ENCODE data around the gene RAB44. TPM values are rescaled to one million over a fixed set of nuclear protein-coding genes. Genes with fewer than 3 reads are reported as not detected.

The RAB44 gene
- total and polyA plus RNA-seq, 8 donors: 0.15 to 2.5 (median 0.23) TPM; not detected in 3

GRCh38 chr6:36743538-36744303, 46.1 kb downstream of the RAB44 start:
- DNase-seq: peak; percentile 59 to 86
- WGBS, 5 donors: 51 to 71% (median 60%) methylated on average over 20 to 24 of the region's 24 CpGs
- H3K27ac ChIP-seq: peak overlapping the region in 4 of 5 donors; percentile 22 to 80 (median 46)
- H3K27me3 ChIP-seq: no peaks in the 10 kb centered on the region
- no peak overlapping the region for H3K4me3 ChIP-seq
- peaks cover 0 to 14% (median 3%) of the 10 kb centered on the region in 4 donors for H3K4me1 ChIP-seq
- TF ChIP-seq POLR2AphosphoS5 (IDR thresholded peaks at IDR 0.05) (peak in 2 of 3 donors; percentile 8 to 52), EP300 (IDR thresholded peaks at IDR 0.05) (no peak)
- no peaks in the 10 kb centered on the region for H3K36me3 ChIP-seq
- H3K9me3 ChIP-seq: peaks cover 0 to 7% (median 4%) of the 10 kb centered on the region in 4 donors
- intact Hi-C loops (cut with DNase I; ENCODE audit: low total_unique reads): no loop called here

GRCh38 chr6:36744304-36744673, 46.7 kb downstream of the RAB44 start:
- peaks cover 0 to 12% (median 7%) of the 10 kb centered on the region in 4 donors for H3K9me3 ChIP-seq
- intact Hi-C loops (cut with DNase I; ENCODE audit: low total_unique reads): no loop called here

GRCh38 chr6:36745283-36745682, 47.7 kb downstream of the RAB44 start:
- no peak for TF ChIP-seq POLR2A (IDR thresholded peaks at IDR 0.05)
- TF ChIP-seq CTCF (IDR thresholded peaks at IDR 0.05): no peak
- no peak for TF ChIP-seq EP300 (IDR thresholded peaks at IDR 0.05)
- TF ChIP-seq POLR2AphosphoS5 (IDR thresholded peaks at IDR 0.05): no peak
- H3K9me3 ChIP-seq: peaks cover 0 to 18% (median 11%) of the 10 kb centered on the region in 4 donors
- WGBS, 5 donors: 91 to 100% (median 95%) methylated on average over 8 to 12 of the region's 12 CpGs
- no peak for DNase-seq
- H3K27me3 ChIP-seq: no peaks in the 10 kb centered on the region
- intact Hi-C loops (cut with DNase I; ENCODE audit: low total_unique reads): no loop called here
- no peak overlapping the region for H3K27ac ChIP-seq
- no peak overlapping the region for H3K4me3 ChIP-seq
- no peaks in the 10 kb centered on the region for H3K36me3 ChIP-seq
- peaks cover 0 to 14% (median 3%) of the 10 kb centered on the region in 4 donors for H3K4me1 ChIP-seq

More at GRCh38 chr6:36744304-36744673, 46.7 kb downstream of the RAB44 start:
- no peak overlapping the region for H3K4me3 ChIP-seq
- H3K4me1 ChIP-seq: peaks cover 0 to 14% (median 3%) of the 10 kb centered on the region in 4 donors
- peak in 1 of 2 donors; percentile 53 for DNase-seq
- no peaks in the 10 kb centered on the region for H3K36me3 ChIP-seq
- no peak for TF ChIP-seq POLR2AphosphoS5 (IDR thresholded peaks at IDR 0.05)
- TF ChIP-seq CTCF (IDR thresholded peaks at IDR 0.05): no peak
- no peak for TF ChIP-seq EP300 (IDR thresholded peaks at IDR 0.05)
- TF ChIP-seq POLR2A (IDR thresholded peaks at IDR 0.05): no peak
- 19 to 72% (median 56%) methylated on average over 2 of the region's 2 CpGs for WGBS, 5 donors
- H3K27ac ChIP-seq: peak overlapping the region in 2 of 5 donors; percentile 43 to 48
- no peaks in the 10 kb centered on the region for H3K27me3 ChIP-seq

- H3K36me3 ChIP-seq: no peaks in the 10 kb centered on the region
- intact Hi-C loops (cut with DNase I; ENCODE audit: low total_unique reads): no loop called here
- WGBS, 5 donors: 78 to 87% (median 80%) methylated on average over 8 of the region's 8 CpGs
- H3K9me3 ChIP-seq: peaks cover 0 to 24% (median 16%) of the 10 kb centered on the region in 4 donors
- no peak overlapping the region for H3K4me3 ChIP-seq
- H3K27me3 ChIP-seq: no peaks in the 10 kb centered on the region
- peaks cover 0 to 14% (median 3%) of the 10 kb centered on the region in 4 donors for H3K4me1 ChIP-seq
- H3K27ac ChIP-seq: no peak overlapping the region
- TF ChIP-seq CTCF (IDR thresholded peaks at IDR 0.05): no peak
- no peak for TF ChIP-seq POLR2AphosphoS5 (IDR thresholded peaks at IDR 0.05)
- TF ChIP-seq POLR2A (IDR thresholded peaks at IDR 0.05): no peak
- no peak for TF ChIP-seq EP300 (IDR thresholded peaks at IDR 0.05)
- DNase-seq: no peak
Observed at GRCh38 chr6:36745836-36746235, 48.2 kb downstream of the RAB44 start.

GRCh38 chr6:36746251-36746650, 48.6 kb downstream of the RAB44 start:
- DNase-seq: no peak
- Histone ChIP-seq H3K4me3 (no peak overlapping the region), H3K36me3 (no peaks in the 10 kb centered on the region), H3K4me1 (peaks cover 0 to 14% (median 3%) of the 10 kb centered on the region in 4 donors), H3K27ac (no peak overlapping the region), H3K27me3 (no peaks in the 10 kb centered on the region), H3K9me3 (peaks cover 0 to 24% (median 16%) of the 10 kb centered on the region in 4 donors)
- intact Hi-C loops (cut with DNase I; ENCODE audit: low total_unique reads): no loop called here
- WGBS, 5 donors: 81 to 88% (median 84%) methylated on average over 10 to 14 of the region's 14 CpGs
- TF ChIP-seq CTCF (IDR thresholded peaks at IDR 0.05) (no peak), EP300 (IDR thresholded peaks at IDR 0.05) (no peak), POLR2AphosphoS5 (IDR thresholded peaks at IDR 0.05) (no peak), POLR2A (IDR thresholded peaks at IDR 0.05) (no peak)

Data from stomach (tissue), 9 donors.